ENCODE data around the gene E2F6. TPM values are rescaled to one million over a fixed set of nuclear protein-coding genes. Genes with fewer than 3 reads are reported as not detected.

Gene E2F6
- total RNA-seq, 1 donor from 2014 or later = 11.8 TPM

DNA sequence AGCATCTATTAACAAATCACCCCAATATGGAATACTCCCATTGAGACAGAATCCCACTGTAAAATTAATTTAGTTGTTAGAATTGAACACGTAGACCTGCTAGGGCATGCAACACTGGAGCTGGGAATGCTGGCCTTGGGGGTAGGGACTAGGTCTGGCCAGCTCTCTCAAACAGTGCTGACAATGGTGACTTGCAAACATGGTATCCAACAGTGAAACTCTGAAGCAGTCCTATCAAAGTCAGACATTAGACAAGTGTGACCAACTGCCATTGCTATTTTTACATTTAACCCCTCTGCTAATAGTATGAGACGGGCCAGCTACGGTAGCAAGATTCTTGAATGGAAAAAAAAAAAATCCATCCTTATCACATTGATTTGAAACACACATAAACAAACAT is 7.2 kb downstream of the E2F6 start:
- H3K4me3 Mint-ChIP-seq = no peak overlapping the region
- no peaks in the 10 kb centered on the region for H3K9me3 Mint-ChIP-seq
- peaks cover 8% of the 10 kb centered on the region for H3K4me1 Mint-ChIP-seq
- DNase-seq (no peak), ATAC-seq (ENCODE audit: low read depth) (no peak)
- POLR2A ChIA-PET = interaction anchor here (1.1 kb wide), 1 partner anchor 308 kb away, joined by 4 read pairs; no protein-coding TSS in a partner anchor
- H3K27ac Mint-ChIP-seq = no peak overlapping the region
- TF ChIP-seq, protein P1, sequence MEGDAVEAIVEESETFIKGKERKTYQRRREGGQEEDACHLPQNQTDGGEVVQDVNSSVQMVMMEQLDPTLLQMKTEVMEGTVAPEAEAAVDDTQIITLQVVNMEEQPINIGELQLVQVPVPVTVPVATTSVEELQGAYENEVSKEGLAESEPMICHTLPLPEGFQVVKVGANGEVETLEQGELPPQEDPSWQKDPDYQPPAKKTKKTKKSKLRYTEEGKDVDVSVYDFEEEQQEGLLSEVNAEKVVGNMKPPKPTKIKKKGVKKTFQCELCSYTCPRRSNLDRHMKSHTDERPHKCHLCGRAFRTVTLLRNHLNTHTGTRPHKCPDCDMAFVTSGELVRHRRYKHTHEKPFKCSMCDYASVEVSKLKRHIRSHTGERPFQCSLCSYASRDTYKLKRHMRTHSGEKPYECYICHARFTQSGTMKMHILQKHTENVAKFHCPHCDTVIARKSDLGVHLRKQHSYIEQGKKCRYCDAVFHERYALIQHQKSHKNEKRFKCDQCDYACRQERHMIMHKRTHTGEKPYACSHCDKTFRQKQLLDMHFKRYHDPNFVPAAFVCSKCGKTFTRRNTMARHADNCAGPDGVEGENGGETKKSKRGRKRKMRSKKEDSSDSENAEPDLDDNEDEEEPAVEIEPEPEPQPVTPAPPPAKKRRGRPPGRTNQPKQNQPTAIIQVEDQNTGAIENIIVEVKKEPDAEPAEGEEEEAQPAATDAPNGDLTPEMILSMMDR (IDR thresholded peaks at IDR 0.05) = no peak
- CTCF ChIA-PET = interaction anchor here (1.4 to 1.9 kb wide), 2 partner anchors 19 to 326 kb away, joined by 3 to 6 read pairs; a partner anchor contains a TSS
- H3K27me3 Mint-ChIP-seq = no peaks in the 10 kb centered on the region
- peaks cover 18% of the 10 kb centered on the region for H3K36me3 Mint-ChIP-seq (ENCODE audit: low read depth)
- intact Hi-C loops (cut with micrococcal nuclease) = no loop called here

DNA sequence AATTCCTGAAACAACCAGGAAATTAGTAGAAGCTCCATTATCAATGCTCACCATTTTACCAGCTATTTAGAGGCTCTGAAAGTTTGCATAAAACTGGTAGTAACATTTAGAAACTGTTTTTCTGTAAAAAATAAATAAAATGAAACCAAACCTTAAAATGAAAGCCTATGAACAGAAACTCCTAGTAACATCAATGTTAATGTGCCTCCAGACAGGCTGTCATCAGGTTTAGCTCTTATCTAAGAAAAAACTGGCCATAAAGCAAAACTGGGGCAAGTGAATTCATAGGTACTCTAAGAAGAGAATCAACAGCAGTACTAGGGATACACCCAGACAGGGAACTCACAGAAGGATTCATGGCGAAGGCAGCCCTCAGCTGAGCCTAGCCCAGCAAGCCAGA is 8.0 kb downstream of the E2F6 start:
- H3K4me3 Mint-ChIP-seq = no peak overlapping the region
- H3K27ac Mint-ChIP-seq = no peak overlapping the region
- POLR2A ChIA-PET = interaction anchor here (1.1 kb wide), 1 partner anchor 307 kb away, joined by 4 read pairs; no protein-coding TSS in a partner anchor
- CTCF ChIA-PET = interaction anchor here (1.4 to 1.9 kb wide), 2 partner anchors 20 to 325 kb away, joined by 3 to 6 read pairs; a partner anchor contains a TSS
- peaks cover 22% of the 10 kb centered on the region for H3K36me3 Mint-ChIP-seq (ENCODE audit: low read depth)
- H3K4me1 Mint-ChIP-seq = peaks cover 5% of the 10 kb centered on the region
- intact Hi-C loops (cut with micrococcal nuclease) = no loop called here
- no peaks in the 10 kb centered on the region for H3K9me3 Mint-ChIP-seq
- DNase-seq (no peak), ATAC-seq (ENCODE audit: low read depth) (no peak)
- H3K27me3 Mint-ChIP-seq = no peaks in the 10 kb centered on the region
- TF ChIP-seq, protein P1 (IDR thresholded peaks at IDR 0.05) = no peak

DNA sequence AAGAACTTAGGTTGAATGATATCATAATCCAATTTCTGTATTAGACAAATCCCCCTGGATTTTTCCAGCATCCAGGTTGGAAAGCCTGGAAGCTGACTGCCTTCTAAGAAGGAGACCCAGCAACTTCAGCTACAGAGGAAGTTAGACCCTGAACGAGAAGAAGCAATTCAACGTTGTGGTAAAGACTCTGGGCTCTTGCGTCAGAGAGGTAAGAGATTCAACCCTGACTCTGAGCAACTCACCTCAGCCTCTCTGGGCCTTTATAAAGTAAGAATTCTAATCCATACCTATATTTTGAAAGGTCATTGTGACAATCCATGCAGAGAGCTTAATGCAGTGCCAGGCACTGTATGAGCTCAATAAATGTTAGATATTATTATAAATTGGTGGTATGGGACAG is 9.7 kb downstream of the E2F6 start:
- ATAC-seq (ENCODE audit: low read depth) (no peak), DNase-seq (no peak)
- ChIA-PET CTCF (no interaction called here), POLR2A (no interaction called here)
- intact Hi-C loops (cut with micrococcal nuclease) = no loop called here
- H3K36me3 Mint-ChIP-seq (ENCODE audit: low read depth) = peaks cover 31% of the 10 kb centered on the region
- H3K4me3 Mint-ChIP-seq = no peak overlapping the region
- no peak overlapping the region for H3K27ac Mint-ChIP-seq
- no peaks in the 10 kb centered on the region for H3K4me1 Mint-ChIP-seq
- no peaks in the 10 kb centered on the region for H3K27me3 Mint-ChIP-seq
- H3K9me3 Mint-ChIP-seq = no peaks in the 10 kb centered on the region
- TF ChIP-seq, protein P1 (IDR thresholded peaks at IDR 0.05) = no peak

DNA sequence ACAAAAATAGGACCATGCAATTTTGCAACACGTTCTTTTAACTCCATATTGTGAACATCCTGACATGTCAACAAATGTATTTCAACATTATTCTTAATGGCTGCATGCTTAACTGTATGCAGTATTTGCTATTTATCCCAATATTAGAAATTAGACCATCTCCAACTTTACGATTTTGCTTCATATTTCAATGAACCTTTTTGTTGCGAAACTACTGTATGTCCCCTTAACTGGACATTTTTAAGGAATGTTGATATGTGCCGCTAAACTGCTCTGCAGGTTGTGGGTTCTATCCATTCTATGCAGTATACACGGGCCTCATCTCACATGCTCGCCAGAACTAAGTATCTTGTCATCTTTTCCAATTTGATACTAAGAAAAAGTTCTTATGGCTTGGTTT is 11.1 kb downstream of the E2F6 start:
- DNase-seq (no peak), ATAC-seq (ENCODE audit: low read depth) (no peak)
- Mint-ChIP-seq H3K4me3 (no peak overlapping the region), H3K27ac (no peak overlapping the region), H3K4me1 (no peaks in the 10 kb centered on the region), H3K27me3 (no peaks in the 10 kb centered on the region), H3K36me3 (ENCODE audit: low read depth) (peaks cover 40% of the 10 kb centered on the region), H3K9me3 (no peaks in the 10 kb centered on the region)
- CTCF ChIA-PET = no interaction called here
- POLR2A ChIA-PET = no interaction called here
- TF ChIP-seq, protein P1 (IDR thresholded peaks at IDR 0.05) = no peak
- intact Hi-C loops (cut with micrococcal nuclease) = no loop called here

DNA sequence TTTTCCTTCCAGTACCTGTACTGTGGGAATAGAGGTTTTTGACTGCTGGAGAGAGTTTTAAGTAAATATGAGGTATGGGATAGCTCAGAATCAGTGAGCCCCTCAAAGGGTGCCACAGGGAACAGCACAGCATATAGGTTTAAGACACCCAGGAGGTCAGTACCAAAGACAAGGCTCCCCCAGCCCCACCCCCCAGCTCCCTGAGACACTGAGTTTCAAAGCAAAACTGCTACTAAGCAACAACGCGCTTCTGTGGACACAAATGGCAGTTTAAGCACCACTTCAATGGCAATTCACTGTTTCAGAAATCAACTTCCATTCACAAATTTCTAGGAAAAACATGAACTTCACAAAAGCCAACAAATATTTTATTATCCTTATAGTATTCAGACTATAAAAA is 15.2 kb downstream of the E2F6 start:
- Mint-ChIP-seq H3K27ac (no peak overlapping the region), H3K4me1 (no peaks in the 10 kb centered on the region), H3K27me3 (no peaks in the 10 kb centered on the region), H3K36me3 (ENCODE audit: low read depth) (peaks cover 65% of the 10 kb centered on the region), H3K9me3 (no peaks in the 10 kb centered on the region), H3K4me3 (no peak overlapping the region)
- no peak for DNase-seq
- ChIA-PET CTCF (interaction anchor here (1.6 kb wide), 1 partner anchor 615 kb away, joined by 4 read pairs; no protein-coding TSS in a partner anchor), POLR2A (interaction anchor here (0.7 kb wide), 1 partner anchor 549 kb away, joined by 3 read pairs; no protein-coding TSS in a partner anchor)
- no peak for ATAC-seq (ENCODE audit: low read depth)
- TF ChIP-seq, protein P1 (IDR thresholded peaks at IDR 0.05) = no peak
- intact Hi-C loops (cut with micrococcal nuclease) = no loop called here

Data from activated B cell treated with CpG ODN at 0.5 μM for 24 hours (primary cell).